DND-41 (cell line): ENCODE data around the gene TBX2.

ENCODE experiments used
- CTCF ChIP-seq: IDR thresholded peaks from 2 replicates; pipeline ENCODE4 v1.5.1; 2012; ENCODE audit warnings: borderline replicate concordance, low read length, moderate library complexity, mild to moderate bottlenecking; ENCODE audit not compliant: poor library complexity, severe bottlenecking; ENCODE audit errors: extremely low read depth
- EZH2 ChIP-seq: IDR thresholded peaks from 3 replicates; pipeline ENCODE4 v1.6.1; 2012; ENCODE audit warnings: borderline replicate concordance, low read depth, mild to moderate bottlenecking, moderate library complexity, low read length, inconsistent platforms; ENCODE audit not compliant: severe bottlenecking

- TF ChIP-seq CTCF (no peak), EZH2 (no peak)
These were observed 18.1 kb upstream of the TBX2 start for GRCh38 chr17:61381537-61381936.
